ENCODE measurements around the gene TRPM2. TPM values are rescaled to one million over a fixed set of nuclear protein-coding genes. Genes with fewer than 3 reads are reported as not detected.

TRPM2 gene
- total RNA-seq, 1 experiment from 2014 or later: 28.1 TPM

DNA sequence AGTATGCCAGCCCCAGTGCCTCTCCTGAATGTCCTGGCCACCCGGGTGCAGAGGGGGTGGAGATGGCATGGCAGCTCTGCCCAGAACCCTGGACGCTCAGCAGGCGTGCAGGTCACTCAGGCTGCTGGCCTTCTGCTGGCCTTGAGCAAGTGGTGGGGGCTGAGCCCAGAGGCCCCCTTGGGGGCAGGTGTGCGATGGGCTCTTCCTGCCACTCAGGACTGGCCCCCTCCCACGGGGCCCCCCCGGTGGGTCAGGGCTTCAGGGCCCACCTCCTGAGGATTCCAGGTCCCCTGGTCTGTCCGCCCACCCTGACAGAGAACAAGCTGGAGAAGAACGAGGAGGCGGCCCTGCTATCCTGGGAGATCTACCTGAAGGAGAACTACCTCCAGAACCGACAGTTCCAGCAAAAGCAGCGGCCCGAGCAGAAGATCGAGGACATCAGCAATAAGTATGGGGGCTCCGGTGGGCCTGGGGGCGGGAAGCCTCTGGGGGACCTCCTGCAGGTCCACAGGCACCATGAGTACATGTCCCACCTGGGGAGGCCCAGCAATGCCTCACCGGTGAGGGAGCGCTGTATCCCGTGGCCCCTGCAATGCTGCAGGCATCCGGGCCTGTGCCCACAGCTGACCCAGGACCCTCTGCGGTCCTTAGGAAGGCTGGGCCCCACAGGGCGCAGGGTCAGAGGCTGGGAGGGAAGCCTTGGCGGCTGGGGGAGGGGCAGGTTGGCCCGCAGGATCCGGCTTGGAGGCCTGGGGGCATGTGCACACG is 64.9 kb downstream of the TRPM2 start:
- no TSS peak for BruUV-seq (replicated peaks)
- Histone ChIP-seq H3K9me2 (ENCODE audit: insufficient read depth) (no peaks in the 10 kb centered on the region), H3K4me2 (ENCODE audit: low read length) (no peak overlapping the region), H3K4me1 (ENCODE audit: control insufficient read depth in 1 of 2, insufficient read depth in 2 of 2, low read length in 2 of 2) (no peaks in the 10 kb centered on the region), H2AFZ (ENCODE audit: low read depth, low read length, poor library complexity, severe bottlenecking) (no peak overlapping the region), H3K27ac (ENCODE audit: low read depth, low read length) (no peak overlapping the region; the same call in 1 of the 2 replicates), H3K9me3 (ENCODE audit: control insufficient read depth in 1 of 2, insufficient read depth in 1 of 2, low read depth in 1 of 2, low read length in 2 of 2) (peaks cover 0 to 5% of the 10 kb centered on the region in 2 experiments; a peak in 1 of 4 replicates), H3K79me2 (ENCODE audit: insufficient read depth, low read length) (no peaks in the 10 kb centered on the region), H3K27me3 (ENCODE audit: insufficient read depth, low read length) (no peaks in the 10 kb centered on the region), H3K36me3 (ENCODE audit: control insufficient read depth in 1 of 2, insufficient read depth in 2 of 2, low read length in 2 of 2) (no peaks in the 10 kb centered on the region), H3K9ac (ENCODE audit: low read length) (no peak overlapping the region), H4K20me1 (ENCODE audit: insufficient read depth) (no peaks in the 10 kb centered on the region), H3K4me3 (replicated peaks in 1 of 2; ENCODE audit: low read depth in 1 of 2, low read length in 2 of 2) (no peak overlapping the region)
- intact Hi-C loops (cut with micrococcal nuclease): no loop called here
- TF ChIP-seq POLR2A (IDR thresholded peaks at IDR 0.05; ENCODE audit: borderline replicate concordance, extremely low read depth, insufficient read depth, insufficient read length): no peak
- TF ChIP-seq, protein P1, sequence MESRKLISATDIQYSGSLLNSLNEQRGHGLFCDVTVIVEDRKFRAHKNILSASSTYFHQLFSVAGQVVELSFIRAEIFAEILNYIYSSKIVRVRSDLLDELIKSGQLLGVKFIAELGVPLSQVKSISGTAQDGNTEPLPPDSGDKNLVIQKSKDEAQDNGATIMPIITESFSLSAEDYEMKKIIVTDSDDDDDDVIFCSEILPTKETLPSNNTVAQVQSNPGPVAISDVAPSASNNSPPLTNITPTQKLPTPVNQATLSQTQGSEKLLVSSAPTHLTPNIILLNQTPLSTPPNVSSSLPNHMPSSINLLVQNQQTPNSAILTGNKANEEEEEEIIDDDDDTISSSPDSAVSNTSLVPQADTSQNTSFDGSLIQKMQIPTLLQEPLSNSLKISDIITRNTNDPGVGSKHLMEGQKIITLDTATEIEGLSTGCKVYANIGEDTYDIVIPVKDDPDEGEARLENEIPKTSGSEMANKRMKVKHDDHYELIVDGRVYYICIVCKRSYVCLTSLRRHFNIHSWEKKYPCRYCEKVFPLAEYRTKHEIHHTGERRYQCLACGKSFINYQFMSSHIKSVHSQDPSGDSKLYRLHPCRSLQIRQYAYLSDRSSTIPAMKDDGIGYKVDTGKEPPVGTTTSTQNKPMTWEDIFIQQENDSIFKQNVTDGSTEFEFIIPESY (IDR thresholded peaks at IDR 0.05; ENCODE audit: extremely low read depth, insufficient replicate concordance, low read length): no peak
- TF ChIP-seq, protein P2, sequence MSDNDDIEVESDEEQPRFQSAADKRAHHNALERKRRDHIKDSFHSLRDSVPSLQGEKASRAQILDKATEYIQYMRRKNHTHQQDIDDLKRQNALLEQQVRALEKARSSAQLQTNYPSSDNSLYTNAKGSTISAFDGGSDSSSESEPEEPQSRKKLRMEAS (IDR thresholded peaks at IDR 0.05): no peak
- TF ChIP-seq ELF1 (IDR thresholded peaks at IDR 0.05; ENCODE audit: borderline replicate concordance, low read depth): no peak
- TF ChIP-seq, protein P3, sequence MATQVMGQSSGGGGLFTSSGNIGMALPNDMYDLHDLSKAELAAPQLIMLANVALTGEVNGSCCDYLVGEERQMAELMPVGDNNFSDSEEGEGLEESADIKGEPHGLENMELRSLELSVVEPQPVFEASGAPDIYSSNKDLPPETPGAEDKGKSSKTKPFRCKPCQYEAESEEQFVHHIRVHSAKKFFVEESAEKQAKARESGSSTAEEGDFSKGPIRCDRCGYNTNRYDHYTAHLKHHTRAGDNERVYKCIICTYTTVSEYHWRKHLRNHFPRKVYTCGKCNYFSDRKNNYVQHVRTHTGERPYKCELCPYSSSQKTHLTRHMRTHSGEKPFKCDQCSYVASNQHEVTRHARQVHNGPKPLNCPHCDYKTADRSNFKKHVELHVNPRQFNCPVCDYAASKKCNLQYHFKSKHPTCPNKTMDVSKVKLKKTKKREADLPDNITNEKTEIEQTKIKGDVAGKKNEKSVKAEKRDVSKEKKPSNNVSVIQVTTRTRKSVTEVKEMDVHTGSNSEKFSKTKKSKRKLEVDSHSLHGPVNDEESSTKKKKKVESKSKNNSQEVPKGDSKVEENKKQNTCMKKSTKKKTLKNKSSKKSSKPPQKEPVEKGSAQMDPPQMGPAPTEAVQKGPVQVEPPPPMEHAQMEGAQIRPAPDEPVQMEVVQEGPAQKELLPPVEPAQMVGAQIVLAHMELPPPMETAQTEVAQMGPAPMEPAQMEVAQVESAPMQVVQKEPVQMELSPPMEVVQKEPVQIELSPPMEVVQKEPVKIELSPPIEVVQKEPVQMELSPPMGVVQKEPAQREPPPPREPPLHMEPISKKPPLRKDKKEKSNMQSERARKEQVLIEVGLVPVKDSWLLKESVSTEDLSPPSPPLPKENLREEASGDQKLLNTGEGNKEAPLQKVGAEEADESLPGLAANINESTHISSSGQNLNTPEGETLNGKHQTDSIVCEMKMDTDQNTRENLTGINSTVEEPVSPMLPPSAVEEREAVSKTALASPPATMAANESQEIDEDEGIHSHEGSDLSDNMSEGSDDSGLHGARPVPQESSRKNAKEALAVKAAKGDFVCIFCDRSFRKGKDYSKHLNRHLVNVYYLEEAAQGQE (IDR thresholded peaks at IDR 0.05; ENCODE audit: low read depth): no peak
- TF ChIP-seq CBX3 (IDR thresholded peaks at IDR 0.05; ENCODE audit: low read depth): no peak
- TF ChIP-seq ZNF274 (IDR thresholded peaks at IDR 0.05; ENCODE audit: low read depth, low read length): no peak
- TF ChIP-seq JUND (IDR thresholded peaks at IDR 0.05): no peak
- no peak for TF ChIP-seq EZH2phosphoT487 (IDR thresholded peaks at IDR 0.05; ENCODE audit: borderline replicate concordance)
- RAD21 ChIA-PET (ENCODE audit: low non-redundant PET in 1 of 2, low total read pairs in 2 of 2, uncharacterized antibody in 2 of 2, unreplicated experiment in 2 of 2): no interaction called here
- DNase-seq (ENCODE audit: low read depth, low spot score) (no peak), ATAC-seq (no peak)
- POLR2A ChIA-PET: no interaction called here
- CTCF ChIA-PET: no interaction called here
